AML-193 (cell line): Measurements from ENCODE around the gene C5orf63.
"Not testable (repeated sequence)": the region's sequence is repeated elsewhere in the genome, so short reads cannot be mapped to it uniquely, and the experiment has no call there.

Source experiments
- DNase-seq, 2 experiments: peaks; one replicate each; lab custom pipeline; 2025; lab: John Stamatoyannopoulos, UW

The C5orf63 gene

DNA sequence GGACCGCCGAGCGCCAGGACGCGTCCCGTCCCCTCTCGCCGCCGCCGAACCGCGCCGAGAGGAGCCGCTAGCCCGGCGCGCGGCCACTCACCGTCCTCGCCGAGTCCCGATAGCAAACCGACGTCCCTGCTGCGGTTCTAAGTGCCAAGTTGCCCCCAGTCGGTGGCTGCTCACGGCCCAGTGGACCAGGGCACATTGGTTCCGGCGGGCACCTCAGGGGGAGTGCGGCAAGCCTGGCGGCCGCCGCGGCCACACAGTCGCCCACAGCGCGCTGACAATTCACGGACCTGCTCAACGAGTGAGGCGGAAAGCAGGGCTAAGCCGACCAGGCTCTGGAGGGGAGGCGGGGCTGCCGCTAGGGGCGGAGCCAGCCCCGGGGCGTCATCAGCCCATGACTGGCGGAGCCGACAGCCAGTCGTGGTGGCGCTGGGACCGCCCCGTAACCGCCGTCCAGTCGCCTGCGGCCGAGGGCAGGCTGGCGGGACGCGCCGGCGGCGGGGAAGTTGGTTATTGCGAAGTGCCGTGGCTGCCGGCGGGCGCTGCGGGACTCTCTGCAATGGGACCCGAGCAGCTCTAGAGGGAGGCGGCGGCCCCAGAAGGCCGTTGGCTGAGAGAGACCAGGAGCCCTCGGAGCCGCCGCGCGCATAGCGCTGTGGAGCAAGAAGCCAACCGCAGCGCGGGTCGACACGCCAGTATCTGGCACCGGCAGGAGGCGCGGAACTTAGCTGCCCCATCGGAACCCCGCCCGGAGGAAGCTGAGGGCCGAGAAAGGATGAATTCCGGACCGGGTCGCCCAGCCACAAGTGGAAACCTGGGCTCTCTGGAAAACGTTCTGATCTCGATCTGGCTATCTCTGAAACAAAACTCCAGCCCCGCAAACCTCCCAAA is 42.8 kb downstream of the C5orf63 start, which contains the start of gene MARCHF3:
TSS of gene MARCHF3 (minus strand) at position 300 of the 888 bp plus-strand sequence. CDS start 112,387 bp downstream, outside the sequence.
- DNase-seq, result peak; percentile 93 to 94

DNA sequence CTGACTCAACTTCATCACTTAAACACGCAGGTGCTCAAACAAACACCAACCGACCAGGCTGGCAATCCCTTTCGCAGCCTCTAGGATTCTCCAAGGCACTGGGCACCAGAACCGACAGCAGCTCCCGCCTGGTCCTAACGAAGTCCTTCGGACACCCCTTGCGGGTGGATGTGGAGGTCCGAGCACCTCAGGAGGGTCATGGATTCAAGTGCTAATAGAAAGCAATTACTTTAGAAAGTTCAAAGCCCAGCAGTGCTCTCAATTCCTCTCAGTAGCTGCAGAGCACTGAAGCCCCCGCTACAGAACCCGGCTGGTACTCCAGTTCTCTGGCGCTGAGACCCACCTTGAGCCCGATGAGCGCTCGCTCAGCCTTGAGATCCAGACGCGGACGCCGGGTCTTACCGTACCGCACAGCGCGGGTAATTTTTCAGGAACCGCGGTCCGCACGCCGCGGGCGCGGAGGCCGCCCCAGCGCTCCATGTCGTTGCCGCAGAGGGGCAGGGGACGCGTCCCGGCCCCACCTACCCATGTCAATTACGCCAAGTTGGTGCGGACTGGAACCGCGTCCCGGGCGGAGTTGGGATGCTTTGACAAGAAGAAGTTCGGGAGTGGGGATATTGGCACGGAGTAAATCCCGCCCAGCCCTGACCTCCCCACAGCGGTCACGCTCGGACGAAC is 43.6 kb downstream of the C5orf63 start:
- peak; percentile 47 to 58 for DNase-seq

DNA sequence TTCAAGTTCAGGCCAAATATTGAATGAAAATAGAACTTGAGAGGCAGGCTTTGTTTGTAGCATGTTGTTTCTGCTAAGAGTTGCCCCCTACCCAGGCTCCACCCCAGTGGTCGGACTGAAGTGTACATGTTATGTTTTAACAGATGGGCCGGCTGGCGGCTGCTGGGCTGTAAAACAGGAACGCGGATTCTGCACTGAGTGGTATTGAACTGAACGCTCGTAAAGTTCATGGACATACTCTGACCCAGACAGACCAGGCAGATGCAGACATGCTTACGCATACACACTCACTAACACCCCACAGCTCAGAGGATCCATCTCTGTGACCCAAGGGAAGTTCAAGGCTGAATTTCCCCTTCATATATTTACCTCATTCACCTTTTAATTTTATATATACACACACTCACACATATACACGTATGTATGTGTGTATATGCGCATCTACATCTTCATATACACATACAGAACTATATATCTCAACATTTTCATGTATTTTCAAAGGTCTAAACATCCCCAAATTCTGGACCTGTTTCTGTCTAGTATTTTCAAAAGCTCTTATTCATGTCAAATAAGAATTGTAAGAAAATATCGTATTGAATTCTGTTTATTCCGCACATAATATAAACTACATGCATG is 44.4 kb downstream of the C5orf63 start:
- peak; percentile 57 to 62 for DNase-seq

DNA sequence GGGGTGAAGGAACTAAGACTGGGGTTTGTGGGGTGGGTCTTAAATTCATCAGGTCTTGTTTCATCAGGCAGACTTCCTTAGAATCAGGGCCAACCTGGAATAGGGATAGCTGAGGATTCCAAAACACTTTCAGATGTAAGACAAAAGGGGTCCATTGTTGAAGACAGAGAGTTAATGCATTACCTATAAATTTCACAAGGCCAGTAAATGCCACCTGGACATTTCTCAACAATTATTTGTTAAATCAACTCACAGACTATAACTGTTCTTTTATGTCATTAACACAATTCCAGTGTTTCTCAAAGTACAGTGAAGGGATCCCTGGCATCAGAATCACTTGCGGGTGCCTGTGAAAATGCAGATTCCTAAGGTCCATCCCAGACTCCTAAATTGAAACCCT is 45.8 kb downstream of the C5orf63 start:
- no peak for DNase-seq

DNA sequence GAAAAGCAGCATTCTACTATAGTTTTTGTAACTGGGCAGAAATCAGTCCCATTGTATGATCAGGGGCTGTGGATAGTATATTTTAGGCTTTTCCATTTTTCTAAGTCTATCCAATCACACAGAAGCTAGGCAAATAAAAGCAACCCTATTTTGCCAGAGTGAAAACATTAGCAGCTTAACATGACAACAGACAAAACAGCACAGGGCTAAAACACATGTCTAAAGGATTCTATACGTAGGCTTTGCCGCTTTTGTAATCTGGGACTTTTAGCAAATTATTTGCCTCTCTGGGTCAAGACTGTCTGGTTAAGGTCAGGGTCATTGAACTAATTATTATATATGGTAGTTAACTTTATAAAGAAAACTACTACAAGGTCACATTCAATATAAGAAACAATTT is 47.1 kb downstream of the C5orf63 start:
- no peak for DNase-seq

DNA sequence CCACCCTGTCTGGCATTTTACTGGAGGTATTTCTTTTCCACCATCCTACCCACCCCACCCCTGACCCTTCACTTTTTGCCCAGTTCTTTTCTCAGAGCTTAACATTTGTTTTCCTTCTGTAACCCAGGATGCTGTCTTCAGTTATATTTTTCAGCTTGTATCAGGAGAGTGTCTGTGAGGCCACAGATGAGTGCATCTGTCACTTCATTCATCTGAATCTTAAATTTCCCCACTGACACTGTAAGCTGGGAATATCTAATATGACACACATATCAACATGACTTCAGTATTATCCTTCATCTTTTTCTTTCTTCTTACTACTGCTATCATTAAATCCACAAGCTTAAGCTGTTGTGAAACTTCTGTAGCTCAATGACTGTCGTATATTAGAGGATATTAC is 47.8 kb downstream of the C5orf63 start:
- no peak for DNase-seq

DNA sequence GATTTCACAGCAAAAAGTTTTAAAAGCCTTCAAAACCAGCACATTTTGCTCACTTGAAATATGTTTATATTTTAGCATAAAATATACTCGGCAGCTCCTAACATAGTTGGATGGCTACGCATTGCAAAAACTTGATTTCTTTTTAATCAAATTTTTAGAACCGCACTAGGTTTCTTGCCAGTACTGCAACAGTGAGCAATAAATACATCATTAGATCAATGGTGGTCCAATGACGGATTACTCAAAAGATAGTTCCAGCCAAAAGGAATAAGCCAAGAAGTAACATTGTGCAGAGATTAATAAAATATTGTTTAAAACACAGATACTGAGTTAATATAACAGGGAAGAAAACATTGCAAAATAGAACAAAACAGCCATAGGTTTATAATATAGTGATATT is 48.5 kb downstream of the C5orf63 start:
- no peak for DNase-seq

DNA sequence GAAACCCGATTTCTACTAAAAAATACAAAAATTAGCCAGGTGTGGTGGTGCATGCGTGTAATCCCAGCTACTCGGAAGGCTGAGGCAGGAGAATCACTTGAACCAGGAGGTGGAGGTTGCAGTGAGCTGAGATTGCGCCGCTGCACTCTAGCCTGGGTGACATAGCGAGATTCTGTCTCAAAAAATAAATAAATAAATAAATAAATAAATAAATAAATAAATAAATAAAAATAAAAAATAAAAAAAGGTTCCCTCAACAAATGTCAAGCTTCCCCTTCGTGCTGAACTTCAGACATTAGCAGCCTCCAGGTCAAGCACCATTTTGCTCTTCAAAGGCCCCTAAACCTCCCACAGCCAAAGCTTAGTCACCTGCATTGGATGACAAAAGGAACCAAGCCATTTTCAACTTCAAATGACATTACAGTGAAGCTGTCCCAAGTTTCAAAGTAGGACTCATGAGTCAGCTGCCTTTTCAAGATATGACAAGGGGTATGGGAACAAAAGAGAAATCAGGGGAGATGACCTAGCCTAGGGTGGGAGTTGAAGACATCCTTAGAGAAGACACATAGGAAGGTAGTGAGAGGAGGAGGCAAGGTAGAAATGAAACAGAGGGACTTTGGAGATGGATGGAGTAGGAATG is 49.6 kb downstream of the C5orf63 start:
- DNase-seq, result not testable (repeated sequence)

DNA sequence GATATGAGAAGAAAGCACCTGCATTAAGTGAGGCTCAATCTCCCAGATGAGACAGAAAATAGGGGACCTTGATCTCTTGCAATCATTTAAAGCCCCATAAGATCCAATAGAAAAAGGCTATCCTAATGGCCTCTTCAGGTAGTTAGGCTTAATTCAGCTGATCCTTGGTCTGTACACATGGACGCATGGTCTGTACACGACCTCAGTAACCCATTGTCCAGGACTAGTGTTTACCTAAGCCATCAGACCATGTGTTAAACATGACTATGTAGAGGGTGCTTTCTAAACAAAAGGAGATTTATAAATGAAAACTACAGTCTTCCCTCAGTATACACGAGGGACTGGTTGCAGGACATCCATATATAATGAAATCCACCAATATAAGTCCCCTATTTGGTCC is 50.5 kb downstream of the C5orf63 start:
- DNase-seq, result no peak

DNA sequence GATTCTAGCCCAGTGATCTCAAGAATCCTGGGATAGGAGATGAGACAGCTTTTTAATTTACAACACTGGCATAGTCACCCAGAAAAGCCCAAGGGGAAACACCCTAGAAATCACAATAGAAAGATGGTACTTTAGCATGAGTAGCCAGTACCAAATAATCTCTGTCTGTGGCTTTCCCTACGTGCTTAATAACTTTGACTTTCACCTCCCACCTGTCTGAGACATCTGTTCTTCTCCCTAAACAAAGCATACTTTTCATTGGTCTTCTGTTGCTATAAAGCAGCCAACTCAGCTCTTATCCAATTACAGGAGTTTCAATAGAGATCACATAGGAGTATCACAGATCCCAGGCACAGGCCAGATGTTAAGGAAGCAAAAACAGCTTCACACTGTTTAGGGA is 53.4 kb downstream of the C5orf63 start:
- no peak for DNase-seq

DNA sequence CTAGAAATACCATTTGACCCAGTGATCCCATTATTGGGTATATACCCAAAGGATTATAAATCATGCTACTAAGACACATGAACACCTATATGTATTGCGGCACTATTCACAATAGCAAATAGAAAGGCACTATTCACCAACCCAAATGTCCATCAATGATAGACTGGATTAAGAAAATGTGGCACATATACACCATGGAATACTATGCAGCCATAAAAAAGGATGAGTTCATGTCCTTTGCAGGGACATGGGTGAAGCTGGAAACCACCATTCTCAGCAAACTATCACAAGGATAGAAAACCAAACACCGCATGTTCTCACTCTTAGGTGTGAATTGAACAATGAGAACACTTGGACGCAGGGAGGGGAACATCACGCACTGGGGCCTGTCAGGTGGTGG is 56.6 kb downstream of the C5orf63 start:
- not testable (repeated sequence) for DNase-seq

DNA sequence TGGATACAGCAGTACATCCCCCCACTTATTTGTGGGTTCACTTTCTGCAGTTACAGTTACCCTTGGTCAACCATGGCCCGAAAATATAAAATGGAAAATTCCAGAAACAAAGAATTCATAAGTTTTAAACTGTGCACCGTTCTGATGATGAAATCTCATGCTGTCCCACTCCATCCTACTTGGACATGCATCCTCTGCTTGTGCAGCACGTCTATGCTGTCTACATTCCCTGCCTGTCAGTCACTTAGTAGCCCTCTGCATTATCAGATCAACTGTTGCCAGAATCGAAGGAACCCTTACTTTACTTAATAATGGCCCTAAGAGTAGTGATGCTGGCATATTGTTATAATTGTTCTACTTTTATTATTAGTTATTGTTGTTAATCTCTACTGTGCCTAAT is 57.6 kb downstream of the C5orf63 start:
- DNase-seq, result no peak

DNA sequence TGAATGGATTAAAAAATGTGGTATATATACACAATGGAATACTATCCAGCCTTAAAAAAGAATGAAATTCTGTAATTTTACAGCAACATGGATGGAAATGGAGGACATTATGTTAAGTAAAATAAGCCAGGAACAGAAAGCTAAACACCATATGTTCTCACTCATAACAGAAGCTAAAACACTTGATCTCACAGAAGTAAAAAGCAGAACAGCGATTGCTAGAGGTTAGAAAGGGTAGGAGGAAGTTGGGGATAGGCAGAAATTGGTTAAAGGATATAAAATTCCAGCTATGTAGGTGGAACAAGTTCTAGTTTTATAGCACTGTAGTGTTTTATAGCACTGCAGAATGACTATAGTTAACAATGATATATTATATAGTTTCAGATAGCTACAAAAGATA is 58.7 kb downstream of the C5orf63 start:
- DNase-seq, result peak; percentile 47 to 65

DNA sequence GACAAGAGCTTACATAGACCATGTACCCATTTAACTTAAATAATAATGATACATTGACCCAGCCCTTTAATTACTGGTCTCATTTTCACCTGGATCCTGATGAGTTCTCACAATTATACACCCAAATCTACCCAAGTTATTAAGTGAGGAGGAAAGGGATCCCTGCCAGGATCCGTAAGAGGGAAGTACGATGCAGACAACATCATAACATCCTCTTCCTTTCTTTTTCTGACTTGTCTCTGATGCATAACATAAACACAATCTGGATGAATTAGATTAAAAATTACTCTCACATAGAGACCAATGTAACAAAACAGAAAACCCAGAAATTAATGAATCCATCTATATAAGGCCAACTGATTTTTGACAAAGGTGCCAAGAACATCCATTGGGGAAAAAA is 59.9 kb downstream of the C5orf63 start:
- DNase-seq, result no peak

DNA sequence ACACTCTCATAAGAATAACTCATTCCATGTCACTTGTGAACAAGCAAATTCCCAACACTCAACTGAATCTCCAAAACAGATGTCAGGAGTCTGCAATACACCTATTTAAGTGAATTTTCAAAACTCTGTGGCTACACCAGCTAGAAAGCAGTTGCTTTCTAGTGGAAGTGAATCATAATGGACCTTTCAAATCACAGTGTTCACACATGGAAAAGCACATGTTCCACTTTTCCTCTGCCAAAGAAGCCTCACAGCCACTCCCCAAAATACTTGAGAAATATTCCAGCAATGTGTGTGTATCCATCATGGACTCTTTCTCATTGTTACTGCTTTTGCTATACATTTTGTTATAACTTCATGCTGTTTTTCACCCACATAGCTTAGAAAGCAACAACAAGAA is 60.4 kb downstream of the C5orf63 start:
- no peak for DNase-seq

DNA sequence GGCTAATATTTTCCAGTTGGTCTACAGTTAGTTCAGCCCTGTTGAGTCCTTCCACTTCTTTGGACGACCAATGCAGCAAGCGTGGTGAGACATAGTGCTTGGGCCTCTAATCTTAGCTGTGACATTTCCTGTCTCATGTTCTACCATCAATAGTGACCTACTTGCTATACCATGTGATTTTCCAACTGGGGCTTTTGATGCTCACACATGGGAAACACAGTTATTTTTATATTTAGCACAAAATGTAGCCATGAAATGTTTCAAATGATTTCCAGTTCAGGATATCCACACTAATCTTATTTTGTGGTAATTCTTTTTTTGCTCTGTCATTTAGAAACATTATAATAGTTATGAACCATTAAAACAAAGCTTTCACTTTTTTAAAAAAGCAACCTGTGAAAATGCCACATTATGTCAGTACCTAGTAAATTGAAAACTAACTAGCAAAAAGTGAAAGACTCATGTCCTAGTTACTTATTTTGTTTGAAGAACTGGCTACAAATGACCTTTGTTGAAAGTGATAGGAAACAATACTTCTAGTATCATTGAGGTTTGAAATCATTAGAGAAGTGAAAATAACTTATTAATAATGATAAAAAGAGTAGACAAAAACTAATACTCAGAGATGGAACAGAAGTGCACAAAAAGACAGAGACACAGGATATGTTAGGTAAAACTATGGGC is 61.2 kb downstream of the C5orf63 start:
- DNase-seq, result no peak

DNA sequence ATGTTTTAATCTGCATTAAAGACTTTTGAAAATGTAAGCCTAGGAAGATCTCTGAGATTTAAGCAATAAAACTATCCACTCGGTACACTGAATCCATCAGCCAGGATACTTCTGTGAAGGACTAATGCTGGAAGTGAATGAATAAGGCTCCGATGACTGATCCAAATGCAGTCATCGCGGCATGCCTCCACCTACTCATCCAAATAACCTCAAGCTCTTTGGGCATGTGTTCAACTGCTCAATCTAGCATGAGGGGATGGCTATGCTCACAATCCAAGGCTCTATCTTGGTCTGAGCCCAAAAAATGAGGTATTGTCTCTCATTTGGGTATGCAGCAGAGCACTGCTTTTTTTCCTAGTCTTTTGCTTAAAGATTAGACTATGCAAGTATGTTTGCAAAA is 62.1 kb downstream of the C5orf63 start:
- DNase-seq, result no peak

DNA sequence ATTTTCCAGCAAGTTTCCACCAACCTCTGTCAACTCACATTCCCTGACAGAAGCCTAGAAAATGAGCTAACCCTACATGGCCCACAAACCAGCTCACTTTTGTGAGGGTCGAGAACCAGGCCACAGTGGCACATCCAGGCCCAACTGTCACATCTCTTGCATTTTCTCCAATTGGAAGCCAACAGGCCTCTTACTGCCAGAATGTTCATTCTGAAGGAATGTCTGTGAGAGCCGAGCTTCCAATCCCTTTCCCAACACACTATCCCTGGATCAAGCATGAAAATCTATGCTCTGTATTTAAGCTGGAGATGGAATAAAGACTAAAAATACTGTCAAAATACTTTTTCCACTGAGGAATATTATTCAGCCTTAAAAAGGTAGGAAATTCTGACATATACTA is 62.9 kb downstream of the C5orf63 start:
- no peak for DNase-seq

DNA sequence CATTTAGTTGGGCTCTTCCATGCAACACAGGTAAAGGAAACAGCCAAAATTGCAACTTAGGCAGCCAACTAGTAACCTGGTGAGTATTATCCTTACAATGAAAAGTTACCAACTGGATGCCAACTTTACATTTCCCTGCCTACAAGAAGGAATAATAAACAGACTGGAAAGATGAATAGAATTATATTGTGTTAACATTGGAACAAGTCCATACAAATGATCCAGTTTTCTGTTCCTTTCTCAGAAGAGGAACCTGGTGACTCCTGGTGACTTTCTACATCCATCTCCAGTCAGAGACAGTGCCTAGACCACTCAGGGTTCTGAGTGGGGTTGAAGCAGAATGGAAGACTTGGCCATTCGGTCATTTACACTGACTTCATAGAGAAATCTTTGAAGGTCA is 63.5 kb downstream of the C5orf63 start:
- no peak for DNase-seq

DNA sequence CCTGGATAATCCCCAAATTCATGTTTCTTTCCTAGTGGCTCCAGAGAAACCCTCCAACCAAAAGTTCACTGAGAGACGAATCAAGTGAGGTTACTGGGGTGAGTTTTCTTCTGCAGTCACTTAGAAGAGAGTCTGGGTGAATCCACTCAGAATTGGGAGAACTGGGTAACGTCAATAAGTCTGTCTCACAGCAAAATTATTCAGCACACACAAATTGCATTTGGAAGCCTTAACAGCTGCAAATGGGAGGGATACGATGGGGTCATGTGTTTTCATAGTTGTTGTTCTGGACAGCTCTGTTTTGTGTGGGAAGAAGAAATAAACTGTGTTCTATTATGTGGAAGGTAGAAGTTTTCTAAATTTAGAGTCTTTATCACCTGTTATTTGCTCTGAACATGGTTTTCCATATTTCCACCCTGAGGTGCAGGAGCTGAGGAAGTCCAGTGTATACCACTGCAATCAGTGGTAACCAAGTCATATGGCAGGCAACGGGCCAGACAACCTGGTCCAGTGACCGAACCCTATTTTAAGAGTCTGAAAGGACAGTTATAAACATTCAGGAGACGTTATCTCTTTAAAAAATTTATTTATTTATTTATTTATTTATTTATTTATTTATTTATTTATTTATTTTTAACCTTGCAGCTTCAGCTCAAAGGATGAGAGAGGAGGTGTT is 64.9 kb downstream of the C5orf63 start:
- DNase-seq, result no peak

DNA sequence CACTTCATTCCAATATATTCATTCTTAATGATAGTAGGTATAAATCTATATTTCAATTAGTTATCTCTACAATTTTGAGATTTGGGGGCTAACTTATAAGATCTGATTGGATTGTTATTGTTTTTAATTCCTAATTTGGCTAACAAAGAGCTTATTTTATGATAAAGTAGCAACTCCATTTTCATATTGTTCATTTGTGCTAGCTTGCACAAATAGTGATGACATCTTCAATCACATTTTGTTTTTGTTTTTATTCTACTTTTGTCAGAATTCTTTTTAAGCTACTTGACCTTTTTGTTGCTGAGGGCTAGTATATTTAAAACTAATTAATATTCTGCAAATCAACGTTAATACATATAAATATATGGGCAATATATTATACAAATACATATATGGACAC is 65.8 kb downstream of the C5orf63 start:
- DNase-seq, result no peak
